Endothelial cell of umbilical vein (primary cell): ENCODE measurements around the gene AP5Z1.

Experiments used
- EZH2 ChIP-seq: IDR thresholded peaks from 2 replicates; pipeline ENCODE4 v1.6.1; 2012; ENCODE audit warnings: borderline replicate concordance, low read depth, mild to moderate bottlenecking, moderate library complexity, low read length, inconsistent platforms; ENCODE audit not compliant: severe bottlenecking
- GATA2 ChIP-seq: IDR thresholded peaks from 2 replicates; pipeline ENCODE4 v1.7.0; 2011; ENCODE audit warnings: low read depth, mild to moderate bottlenecking, moderate library complexity, mixed read lengths, low read length; ENCODE audit not compliant: insufficient read length, insufficient read depth
- JUN ChIP-seq: IDR thresholded peaks from 2 replicates; pipeline ENCODE4 v1.6.1; 2011; ENCODE audit warnings: borderline replicate concordance, low read depth; ENCODE audit not compliant: insufficient read length, insufficient read depth
- MYC ChIP-seq: IDR thresholded peaks from one replicate; pipeline ENCODE4 v1.6.1; 2011; ENCODE audit warnings: mild to moderate bottlenecking, low read depth, low read length
- POLR2A ChIP-seq: IDR thresholded peaks from 2 replicates; pipeline ENCODE4 v1.6.1; 2012; ENCODE audit warnings: low read depth, mild to moderate bottlenecking, control low read depth, low read length
- POLR2AphosphoS5 ChIP-seq: IDR thresholded peaks from 2 replicates; pipeline ENCODE4 v1.6.1; 2012; ENCODE audit warnings: low read depth, mild to moderate bottlenecking, control low read depth, low read length, moderate library complexity; ENCODE audit not compliant: insufficient read depth
- TF ChIP-seq, protein P1 (sequence below), 2 donors: IDR thresholded peaks; 1 replicate in 1 of 2; 2 replicates in 1 of 2; pipeline ENCODE4 v1.5.1; 2011; ENCODE audit warnings: low read length in 2 of 2, mild to moderate bottlenecking in 2 of 2, moderate library complexity in 2 of 2, control low read depth in 1 of 2, inconsistent platforms in 1 of 2, low read depth in 1 of 2; ENCODE audit not compliant: insufficient read depth in 1 of 2; ENCODE audit errors: extremely low read depth in 1 of 2
- TF ChIP-seq, protein P2 (sequence below): IDR thresholded peaks from 2 replicates; pipeline ENCODE4 v1.6.1; 2011; ENCODE audit not compliant: insufficient read depth, insufficient read length

DNA sequence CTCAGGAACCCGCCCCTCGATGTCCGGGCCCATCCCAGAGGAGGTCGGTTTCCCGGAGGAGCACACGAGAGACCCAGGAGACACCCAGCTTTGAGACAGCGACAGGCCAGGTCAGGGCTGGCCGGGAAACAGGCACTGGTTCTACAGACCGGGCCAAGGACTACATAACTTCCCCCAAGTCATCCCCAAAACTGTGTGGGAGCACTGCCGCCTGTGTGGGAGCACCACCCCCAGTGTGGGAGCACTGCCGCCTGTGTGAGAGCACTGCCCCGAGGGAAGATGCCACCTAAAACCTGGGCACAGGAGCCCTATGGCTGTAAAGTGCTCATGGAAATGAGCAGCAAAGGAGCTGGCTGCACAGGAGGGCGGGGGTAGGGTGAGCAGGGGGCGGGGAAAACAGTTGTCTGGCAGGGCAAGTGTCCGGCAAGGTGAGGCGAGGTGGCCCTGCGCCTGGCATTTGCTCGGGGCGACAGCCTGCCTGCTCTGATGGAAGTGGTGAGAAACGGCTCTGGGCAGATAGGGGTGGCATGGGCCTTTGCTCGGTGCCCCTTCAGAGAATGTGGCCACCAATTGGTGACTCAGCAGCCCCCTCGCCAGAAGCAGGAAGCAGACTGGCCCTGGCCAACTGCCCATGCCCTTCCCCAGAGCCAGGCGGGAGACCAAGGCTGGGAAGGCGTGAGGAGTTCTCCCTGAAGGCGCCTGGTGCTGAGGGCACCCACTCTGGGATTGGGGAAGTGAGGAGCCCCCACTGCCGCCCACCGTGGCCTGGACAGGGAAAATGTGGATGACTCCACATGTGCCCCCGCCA lies 60.2 kb downstream of the AP5Z1 start:
- TF ChIP-seq, protein P1, sequence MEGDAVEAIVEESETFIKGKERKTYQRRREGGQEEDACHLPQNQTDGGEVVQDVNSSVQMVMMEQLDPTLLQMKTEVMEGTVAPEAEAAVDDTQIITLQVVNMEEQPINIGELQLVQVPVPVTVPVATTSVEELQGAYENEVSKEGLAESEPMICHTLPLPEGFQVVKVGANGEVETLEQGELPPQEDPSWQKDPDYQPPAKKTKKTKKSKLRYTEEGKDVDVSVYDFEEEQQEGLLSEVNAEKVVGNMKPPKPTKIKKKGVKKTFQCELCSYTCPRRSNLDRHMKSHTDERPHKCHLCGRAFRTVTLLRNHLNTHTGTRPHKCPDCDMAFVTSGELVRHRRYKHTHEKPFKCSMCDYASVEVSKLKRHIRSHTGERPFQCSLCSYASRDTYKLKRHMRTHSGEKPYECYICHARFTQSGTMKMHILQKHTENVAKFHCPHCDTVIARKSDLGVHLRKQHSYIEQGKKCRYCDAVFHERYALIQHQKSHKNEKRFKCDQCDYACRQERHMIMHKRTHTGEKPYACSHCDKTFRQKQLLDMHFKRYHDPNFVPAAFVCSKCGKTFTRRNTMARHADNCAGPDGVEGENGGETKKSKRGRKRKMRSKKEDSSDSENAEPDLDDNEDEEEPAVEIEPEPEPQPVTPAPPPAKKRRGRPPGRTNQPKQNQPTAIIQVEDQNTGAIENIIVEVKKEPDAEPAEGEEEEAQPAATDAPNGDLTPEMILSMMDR (IDR thresholded peaks at IDR 0.05; ENCODE audit: extremely low read depth in 1 of 2, insufficient read depth in 1 of 2, low read depth in 1 of 2, low read length in 2 of 2) = no peak
- TF ChIP-seq EZH2 (no peak), POLR2AphosphoS5 (no peak), POLR2A (no peak), MYC (no peak), JUN (no peak), GATA2 (no peak)
- TF ChIP-seq, protein P2, sequence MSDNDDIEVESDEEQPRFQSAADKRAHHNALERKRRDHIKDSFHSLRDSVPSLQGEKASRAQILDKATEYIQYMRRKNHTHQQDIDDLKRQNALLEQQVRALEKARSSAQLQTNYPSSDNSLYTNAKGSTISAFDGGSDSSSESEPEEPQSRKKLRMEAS = no peak
